ENCODE measurements around the gene INTS6.

GRCh38 chr13:51332566-51333361, 120.1 kb downstream of the INTS6 start:
- TF ChIP-seq CTCF (conservative IDR thresholded peaks at IDR 0.05; ENCODE audit: low read depth, low read length) (no peak), POLR2A (IDR thresholded peaks at IDR 0.05; ENCODE audit: low read depth, low read length) (no peak), RAD21 (IDR thresholded peaks at IDR 0.05; ENCODE audit: low read length) (no peak), RCOR1 (IDR thresholded peaks at IDR 0.05; ENCODE audit: insufficient replicate concordance, low read length) (no peak), BHLHE40 (IDR thresholded peaks at IDR 0.05; ENCODE audit: low read depth, low read length) (no peak)
